ENCODE results near the gene SLC45A1.

- no peak for TF ChIP-seq ZNF609 (CRISPR knock-in tag; IDR thresholded peaks at IDR 0.05; ENCODE audit: borderline replicate concordance)
- no peak for TF ChIP-seq ARHGAP35 (IDR thresholded peaks at IDR 0.05; ENCODE audit: partially characterized antibody)
- TF ChIP-seq RFX5 (IDR thresholded peaks at IDR 0.05; ENCODE audit: low read depth, low read length): no peak
- no peak for TF ChIP-seq ATF2 (CRISPR knock-in tag; IDR thresholded peaks at IDR 0.05)
- TF ChIP-seq CTCF (IDR thresholded peaks at IDR 0.05 in 2 of 3, conservative IDR thresholded peaks at IDR 0.05 in 1 of 3; ENCODE audit: insufficient read depth in 2 of 3, low read depth in 1 of 3, low read length in 3 of 3): no peak
- no peak for TF ChIP-seq ZNF184 (CRISPR knock-in tag; IDR thresholded peaks at IDR 0.05)
- no peak for TF ChIP-seq ZNF311 (CRISPR knock-in tag; IDR thresholded peaks at IDR 0.05)
- TF ChIP-seq SMARCB1 (IDR thresholded peaks at IDR 0.05; ENCODE audit: insufficient read length, low read depth): no peak
- no peak for TF ChIP-seq CHD1 (IDR thresholded peaks at IDR 0.05; ENCODE audit: low read length)
- TF ChIP-seq ETV5 (CRISPR knock-in tag; IDR thresholded peaks at IDR 0.05; ENCODE audit: low read depth): no peak
- no peak for TF ChIP-seq REST (IDR thresholded peaks at IDR 0.05; ENCODE audit: borderline replicate concordance)
- TF ChIP-seq REST (CRISPR knock-in tag; IDR thresholded peaks at IDR 0.05; ENCODE audit: low read depth): no peak
- TF ChIP-seq ZBTB9 (CRISPR knock-in tag; IDR thresholded peaks at IDR 0.05): no peak
- no peak for TF ChIP-seq ELK3 (CRISPR knock-in tag; IDR thresholded peaks at IDR 0.05)
Observed at GRCh38 chr1:8365661-8366362, 47.9 kb downstream of the SLC45A1 start.

Data from K562 (cell line).